ENCODE data around the gene GPR42. TPM values are rescaled to one million over a fixed set of nuclear protein-coding genes. Genes with fewer than 3 reads are reported as not detected.

GPR42 gene
- total RNA-seq, 1 experiment from 2014 or later: not detected

DNA sequence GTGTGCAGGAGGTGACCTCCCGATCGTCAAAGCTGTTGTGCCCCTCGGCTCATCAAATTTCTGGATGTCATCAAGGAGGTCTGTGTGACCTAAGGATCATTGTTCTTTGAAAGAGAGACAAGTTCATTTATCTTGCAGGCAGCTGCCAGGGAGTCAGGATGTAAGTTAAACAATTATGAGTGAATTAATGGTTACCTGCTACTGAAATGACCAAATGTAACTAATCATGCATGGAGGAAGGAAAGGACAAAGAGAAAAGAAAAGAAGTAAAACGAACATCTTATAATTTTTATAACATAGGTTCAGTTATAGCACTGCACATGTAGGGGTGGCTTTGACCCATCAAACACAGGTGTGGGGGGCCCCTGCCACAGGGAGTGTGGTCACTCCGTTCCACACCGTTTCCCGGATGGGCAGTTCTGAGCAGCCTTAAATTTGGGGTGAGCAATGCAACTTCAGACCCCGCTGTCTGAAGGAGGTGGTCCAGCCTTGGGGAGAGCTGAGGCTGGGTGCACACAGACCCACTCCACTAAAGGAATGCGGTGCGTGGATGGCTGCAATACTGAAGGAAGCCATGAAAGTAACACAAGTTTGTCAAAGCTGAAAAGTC, 36.6 kb upstream of the GPR42 start:
- Histone ChIP-seq H3K9ac (ENCODE audit: low read length) (no peak overlapping the region), H2AFZ (ENCODE audit: low read depth, low read length, poor library complexity, severe bottlenecking) (no peak overlapping the region), H3K4me2 (ENCODE audit: low read length) (no peak overlapping the region), H3K27ac (ENCODE audit: low read depth, low read length) (no peak overlapping the region), H3K9me2 (ENCODE audit: insufficient read depth) (no peaks in the 10 kb centered on the region), H3K36me3 (ENCODE audit: control insufficient read depth in 1 of 2, insufficient read depth in 2 of 2, low read length in 2 of 2) (no peaks in the 10 kb centered on the region), H3K4me3 (replicated peaks in 1 of 2; ENCODE audit: low read depth in 1 of 2, low read length in 2 of 2) (no peak overlapping the region), H4K20me1 (ENCODE audit: insufficient read depth) (no peaks in the 10 kb centered on the region), H3K9me3 (ENCODE audit: control insufficient read depth in 1 of 2, insufficient read depth in 1 of 2, low read depth in 1 of 2, low read length in 2 of 2) (no peaks in the 10 kb centered on the region), H3K4me1 (ENCODE audit: control insufficient read depth in 1 of 2, insufficient read depth in 2 of 2, low read length in 2 of 2) (no peaks in the 10 kb centered on the region), H3K79me2 (ENCODE audit: insufficient read depth, low read length) (no peaks in the 10 kb centered on the region), H3K27me3 (ENCODE audit: insufficient read depth, low read length) (no peaks in the 10 kb centered on the region)
- intact Hi-C loops (cut with micrococcal nuclease): no loop called here
- ChIA-PET RAD21 (ENCODE audit: low non-redundant PET in 1 of 2, low total read pairs in 2 of 2, uncharacterized antibody in 2 of 2, unreplicated experiment in 2 of 2) (no interaction called here), POLR2A (no interaction called here), CTCF (no interaction called here)
- BruUV-seq (replicated peaks): no TSS peak
- no peak for TF ChIP-seq YY1 (IDR thresholded peaks at IDR 0.05; ENCODE audit: extremely low read depth, insufficient replicate concordance, low read depth, low read length)
- no peak for TF ChIP-seq SIN3A (IDR thresholded peaks at IDR 0.05; ENCODE audit: low read depth)
- no peak for TF ChIP-seq TCF7L2 (IDR thresholded peaks at IDR 0.05; ENCODE audit: borderline replicate concordance, extremely low read depth, insufficient read depth, insufficient read length)
- TF ChIP-seq CBX3 (IDR thresholded peaks at IDR 0.05; ENCODE audit: low read depth): no peak
- no peak for TF ChIP-seq ELF1 (IDR thresholded peaks at IDR 0.05; ENCODE audit: borderline replicate concordance, low read depth)
- TF ChIP-seq EZH2phosphoT487 (IDR thresholded peaks at IDR 0.05; ENCODE audit: borderline replicate concordance): no peak
- no peak for TF ChIP-seq CEBPB (IDR thresholded peaks at IDR 0.05; ENCODE audit: low read depth)
- no peak for TF ChIP-seq EGR1 (IDR thresholded peaks at IDR 0.05; ENCODE audit: low read depth)
- no peak for DNase-seq (ENCODE audit: low read depth, low spot score)
- ATAC-seq: no peak

DNA sequence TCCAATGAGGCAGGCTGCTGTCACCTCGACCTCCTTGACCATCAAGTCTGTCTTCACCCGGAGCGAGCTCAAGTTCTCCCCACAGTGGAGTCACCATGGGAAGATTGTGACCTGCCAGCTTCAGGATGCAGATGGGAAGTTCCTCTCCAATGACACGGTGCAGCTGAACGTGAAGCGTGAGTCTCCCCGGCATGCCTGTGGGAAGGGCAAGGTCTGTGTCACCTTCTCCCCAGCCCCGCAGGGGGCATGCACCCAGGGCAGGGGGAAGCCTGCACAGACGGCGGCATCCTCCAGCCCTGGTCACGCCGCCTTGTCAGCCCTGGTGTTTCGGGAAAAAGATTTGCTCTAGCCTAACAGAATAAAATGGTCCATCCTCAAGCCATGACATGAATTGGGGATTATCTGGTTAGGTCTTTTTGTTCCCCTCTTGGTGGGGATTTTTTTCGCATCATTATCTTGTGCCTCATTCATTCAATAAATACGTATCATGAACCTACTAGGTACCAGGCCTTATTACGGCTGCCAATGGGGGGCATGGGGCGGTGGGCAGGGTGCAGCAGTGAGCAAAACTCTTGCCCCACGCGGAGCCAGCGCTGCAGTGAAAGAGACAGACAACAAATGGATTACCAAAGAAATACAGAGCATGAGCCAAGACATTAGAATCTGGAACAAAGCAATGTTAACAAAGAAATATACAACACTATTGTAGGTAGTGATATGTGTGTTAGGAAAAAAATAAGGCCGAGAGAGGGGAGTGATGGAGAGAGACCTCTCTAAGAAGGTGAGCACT, 34.5 kb upstream of the GPR42 start:
- H3K4me1 ChIP-seq (ENCODE audit: control insufficient read depth in 1 of 2, insufficient read depth in 2 of 2, low read length in 2 of 2): no peaks in the 10 kb centered on the region
- ChIA-PET CTCF (no interaction called here), POLR2A (no interaction called here), RAD21 (ENCODE audit: low non-redundant PET in 1 of 2, low total read pairs in 2 of 2, uncharacterized antibody in 2 of 2, unreplicated experiment in 2 of 2) (no interaction called here)
- intact Hi-C loops (cut with micrococcal nuclease): no loop called here
- ATAC-seq (no peak), DNase-seq (ENCODE audit: low read depth, low spot score) (no peak)
- H3K4me2 ChIP-seq (ENCODE audit: low read length): no peak overlapping the region
- no peaks in the 10 kb centered on the region for H3K36me3 ChIP-seq (ENCODE audit: control insufficient read depth in 1 of 2, insufficient read depth in 2 of 2, low read length in 2 of 2)
- no peaks in the 10 kb centered on the region for H3K9me2 ChIP-seq (ENCODE audit: insufficient read depth)
- no peaks in the 10 kb centered on the region for H3K27me3 ChIP-seq (ENCODE audit: insufficient read depth, low read length)
- no peaks in the 10 kb centered on the region for H4K20me1 ChIP-seq (ENCODE audit: insufficient read depth)
- H3K79me2 ChIP-seq (ENCODE audit: insufficient read depth, low read length): no peaks in the 10 kb centered on the region
- no TSS peak for BruUV-seq (replicated peaks)
- no peak overlapping the region for H3K9ac ChIP-seq (ENCODE audit: low read length)
- H3K27ac ChIP-seq (ENCODE audit: low read depth, low read length): no peak overlapping the region
- H2AFZ ChIP-seq (ENCODE audit: low read depth, low read length, poor library complexity, severe bottlenecking): no peak overlapping the region
- H3K9me3 ChIP-seq (ENCODE audit: control insufficient read depth in 1 of 2, insufficient read depth in 1 of 2, low read depth in 1 of 2, low read length in 2 of 2): no peaks in the 10 kb centered on the region
- H3K4me3 ChIP-seq (replicated peaks in 1 of 2; ENCODE audit: low read depth in 1 of 2, low read length in 2 of 2): no peak overlapping the region
- TF ChIP-seq ATF3 (IDR thresholded peaks at IDR 0.05): no peak
- TF ChIP-seq ZNF274 (IDR thresholded peaks at IDR 0.05; ENCODE audit: low read depth, low read length): no peak
- TF ChIP-seq, protein P1, sequence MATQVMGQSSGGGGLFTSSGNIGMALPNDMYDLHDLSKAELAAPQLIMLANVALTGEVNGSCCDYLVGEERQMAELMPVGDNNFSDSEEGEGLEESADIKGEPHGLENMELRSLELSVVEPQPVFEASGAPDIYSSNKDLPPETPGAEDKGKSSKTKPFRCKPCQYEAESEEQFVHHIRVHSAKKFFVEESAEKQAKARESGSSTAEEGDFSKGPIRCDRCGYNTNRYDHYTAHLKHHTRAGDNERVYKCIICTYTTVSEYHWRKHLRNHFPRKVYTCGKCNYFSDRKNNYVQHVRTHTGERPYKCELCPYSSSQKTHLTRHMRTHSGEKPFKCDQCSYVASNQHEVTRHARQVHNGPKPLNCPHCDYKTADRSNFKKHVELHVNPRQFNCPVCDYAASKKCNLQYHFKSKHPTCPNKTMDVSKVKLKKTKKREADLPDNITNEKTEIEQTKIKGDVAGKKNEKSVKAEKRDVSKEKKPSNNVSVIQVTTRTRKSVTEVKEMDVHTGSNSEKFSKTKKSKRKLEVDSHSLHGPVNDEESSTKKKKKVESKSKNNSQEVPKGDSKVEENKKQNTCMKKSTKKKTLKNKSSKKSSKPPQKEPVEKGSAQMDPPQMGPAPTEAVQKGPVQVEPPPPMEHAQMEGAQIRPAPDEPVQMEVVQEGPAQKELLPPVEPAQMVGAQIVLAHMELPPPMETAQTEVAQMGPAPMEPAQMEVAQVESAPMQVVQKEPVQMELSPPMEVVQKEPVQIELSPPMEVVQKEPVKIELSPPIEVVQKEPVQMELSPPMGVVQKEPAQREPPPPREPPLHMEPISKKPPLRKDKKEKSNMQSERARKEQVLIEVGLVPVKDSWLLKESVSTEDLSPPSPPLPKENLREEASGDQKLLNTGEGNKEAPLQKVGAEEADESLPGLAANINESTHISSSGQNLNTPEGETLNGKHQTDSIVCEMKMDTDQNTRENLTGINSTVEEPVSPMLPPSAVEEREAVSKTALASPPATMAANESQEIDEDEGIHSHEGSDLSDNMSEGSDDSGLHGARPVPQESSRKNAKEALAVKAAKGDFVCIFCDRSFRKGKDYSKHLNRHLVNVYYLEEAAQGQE (IDR thresholded peaks at IDR 0.05; ENCODE audit: low read depth): no peak
- TF ChIP-seq CTCF (IDR thresholded peaks at IDR 0.05 in 2 of 3, conservative IDR thresholded peaks at IDR 0.05 in 1 of 3; ENCODE audit: borderline replicate concordance in 1 of 3, insufficient read depth in 1 of 3, low read depth in 2 of 3, low read length in 2 of 3): no peak
- no peak for TF ChIP-seq YY1 (IDR thresholded peaks at IDR 0.05; ENCODE audit: extremely low read depth, insufficient replicate concordance, low read depth, low read length)
- no peak for TF ChIP-seq ELF1 (IDR thresholded peaks at IDR 0.05; ENCODE audit: borderline replicate concordance, low read depth)
